ENCODE data around the gene ARID3A.

ARID3A gene

DNA sequence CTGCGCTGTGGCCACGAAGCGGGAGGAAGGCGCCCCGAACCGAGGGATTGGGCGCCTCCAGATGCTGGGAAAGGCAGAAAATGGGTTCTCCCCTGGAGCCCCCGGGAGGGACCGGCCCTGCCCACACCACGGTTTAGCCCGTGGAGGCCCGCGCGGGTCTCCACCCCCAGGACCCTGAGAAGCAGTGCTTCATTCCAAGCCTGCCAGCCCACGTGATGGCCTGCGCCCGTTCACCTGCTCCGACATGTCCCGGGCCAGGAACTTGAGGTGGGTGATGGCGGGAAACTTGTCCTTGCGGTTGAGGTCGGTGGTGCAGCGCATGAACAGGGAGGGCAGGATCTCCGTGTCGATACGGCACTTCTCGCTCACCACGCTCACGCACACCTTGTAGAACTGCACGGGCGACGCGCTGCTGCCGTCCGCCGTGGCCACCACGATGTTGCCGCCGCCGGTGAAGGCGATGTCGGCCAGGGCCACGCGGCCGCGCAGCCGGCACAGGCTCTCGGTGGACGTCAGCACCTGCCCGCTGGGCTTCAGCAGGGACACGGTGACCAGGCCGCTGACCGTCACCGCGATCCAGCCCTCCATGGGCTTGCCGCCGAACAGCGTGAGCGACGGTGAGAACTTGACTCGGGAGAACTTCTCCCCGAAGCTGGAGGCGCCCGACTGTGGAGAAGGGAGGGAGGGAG is 40.2 kb upstream of the ARID3A start:
- Histone ChIP-seq H3K36me3 (ENCODE audit: low read length) (no peaks in the 10 kb centered on the region), H3K4me3 (ENCODE audit: insufficient read depth, low read length, poor library complexity, severe bottlenecking) (no peak overlapping the region), H3K4me2 (ENCODE audit: low read depth, low read length, poor library complexity, severe bottlenecking) (no peak overlapping the region), H3K79me2 (ENCODE audit: insufficient read depth, low read length) (no peaks in the 10 kb centered on the region), H2AFZ (ENCODE audit: low read depth, low read length, severe bottlenecking) (no peak overlapping the region), H3K9ac (ENCODE audit: low read length) (no peak overlapping the region), H4K20me1 (ENCODE audit: low read depth, low read length) (no peaks in the 10 kb centered on the region), H3F3A (ENCODE audit: insufficient read depth) (no peaks in the 10 kb centered on the region), H3K9me3 (ENCODE audit: insufficient read depth, low read length) (no peaks in the 10 kb centered on the region), H3K27me3 (ENCODE audit: low read length) (no peaks in the 10 kb centered on the region), H3K27ac (ENCODE audit: low read depth, low read length) (no peak overlapping the region), H3K9me2 (replicated peaks; ENCODE audit: insufficient read depth, low read length) (no peaks in the 10 kb centered on the region)
- TF ChIP-seq EZH2phosphoT487 (conservative IDR thresholded peaks at IDR 0.05; ENCODE audit: low read length), result no peak
- TF ChIP-seq, protein P1, sequence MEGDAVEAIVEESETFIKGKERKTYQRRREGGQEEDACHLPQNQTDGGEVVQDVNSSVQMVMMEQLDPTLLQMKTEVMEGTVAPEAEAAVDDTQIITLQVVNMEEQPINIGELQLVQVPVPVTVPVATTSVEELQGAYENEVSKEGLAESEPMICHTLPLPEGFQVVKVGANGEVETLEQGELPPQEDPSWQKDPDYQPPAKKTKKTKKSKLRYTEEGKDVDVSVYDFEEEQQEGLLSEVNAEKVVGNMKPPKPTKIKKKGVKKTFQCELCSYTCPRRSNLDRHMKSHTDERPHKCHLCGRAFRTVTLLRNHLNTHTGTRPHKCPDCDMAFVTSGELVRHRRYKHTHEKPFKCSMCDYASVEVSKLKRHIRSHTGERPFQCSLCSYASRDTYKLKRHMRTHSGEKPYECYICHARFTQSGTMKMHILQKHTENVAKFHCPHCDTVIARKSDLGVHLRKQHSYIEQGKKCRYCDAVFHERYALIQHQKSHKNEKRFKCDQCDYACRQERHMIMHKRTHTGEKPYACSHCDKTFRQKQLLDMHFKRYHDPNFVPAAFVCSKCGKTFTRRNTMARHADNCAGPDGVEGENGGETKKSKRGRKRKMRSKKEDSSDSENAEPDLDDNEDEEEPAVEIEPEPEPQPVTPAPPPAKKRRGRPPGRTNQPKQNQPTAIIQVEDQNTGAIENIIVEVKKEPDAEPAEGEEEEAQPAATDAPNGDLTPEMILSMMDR (IDR thresholded peaks at IDR 0.05; ENCODE audit: insufficient read depth, low read length, poor library complexity, severe bottlenecking), result no peak

DNA sequence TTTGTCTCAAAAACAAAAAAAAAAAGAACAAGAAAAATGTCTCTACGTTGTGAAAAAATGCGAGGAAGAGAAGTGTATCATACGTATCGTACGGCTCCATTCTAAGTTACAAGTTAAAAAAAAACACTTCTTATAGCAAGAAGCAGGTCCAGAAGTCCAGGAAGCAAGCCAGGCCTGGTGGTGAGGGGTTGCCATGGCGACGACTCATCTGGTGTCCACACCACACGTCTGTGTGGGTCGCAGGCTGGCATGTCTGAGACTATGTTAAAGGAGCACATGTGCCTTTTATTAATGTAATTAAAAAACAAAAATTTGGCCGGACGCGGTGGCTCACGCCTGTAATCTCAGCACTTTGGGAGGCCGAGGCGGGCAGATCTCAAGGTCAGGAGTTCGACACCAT is 38.8 kb upstream of the ARID3A start:
- peaks cover under 1% of the 10 kb centered on the region; the same call in 1 of the 2 replicates for H3K79me2 ChIP-seq (ENCODE audit: insufficient read depth, low read length)
- no peak overlapping the region for H3K4me3 ChIP-seq (ENCODE audit: insufficient read depth, low read length, poor library complexity, severe bottlenecking)
- H3K9me3 ChIP-seq (ENCODE audit: insufficient read depth, low read length), result no peaks in the 10 kb centered on the region
- no peak for TF ChIP-seq EZH2phosphoT487 (conservative IDR thresholded peaks at IDR 0.05; ENCODE audit: low read length)
- TF ChIP-seq, protein P1 (IDR thresholded peaks at IDR 0.05; ENCODE audit: insufficient read depth, low read length, poor library complexity, severe bottlenecking), result no peak
- H3K27me3 ChIP-seq (ENCODE audit: low read length), result no peaks in the 10 kb centered on the region
- no peaks in the 10 kb centered on the region for H3K9me2 ChIP-seq (replicated peaks; ENCODE audit: insufficient read depth, low read length)
- no peak overlapping the region for H3K27ac ChIP-seq (ENCODE audit: low read depth, low read length)
- H4K20me1 ChIP-seq (ENCODE audit: low read depth, low read length), result no peaks in the 10 kb centered on the region
- H3K36me3 ChIP-seq (ENCODE audit: low read length), result no peaks in the 10 kb centered on the region
- H2AFZ ChIP-seq (ENCODE audit: low read depth, low read length, severe bottlenecking), result no peak overlapping the region
- no peak overlapping the region for H3K4me2 ChIP-seq (ENCODE audit: low read depth, low read length, poor library complexity, severe bottlenecking)
- peaks cover 3% of the 10 kb centered on the region; the same call in 1 of the 2 replicates for H3F3A ChIP-seq (ENCODE audit: insufficient read depth)
- no peak overlapping the region for H3K9ac ChIP-seq (ENCODE audit: low read length)

DNA sequence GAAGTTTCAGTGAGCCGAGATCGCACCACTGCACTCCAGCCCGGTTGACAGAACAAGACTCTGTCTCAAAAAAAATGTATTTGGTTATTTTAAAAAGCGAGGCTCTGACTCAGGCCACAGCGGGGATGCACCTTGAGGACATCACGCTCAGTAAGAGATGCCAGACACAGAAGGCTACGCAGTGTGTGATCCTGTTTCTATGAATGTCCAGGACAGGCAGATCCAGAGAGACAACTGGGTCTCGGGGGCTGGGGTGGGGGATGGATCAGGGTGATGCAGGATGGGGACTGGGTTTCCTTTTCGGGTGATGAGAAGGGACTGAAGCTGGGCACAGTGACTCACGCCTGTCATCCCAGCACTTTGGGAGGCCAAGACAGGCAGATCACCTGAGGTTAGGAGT is 38.2 kb upstream of the ARID3A start:
- Histone ChIP-seq H4K20me1 (ENCODE audit: low read depth, low read length) (no peaks in the 10 kb centered on the region), H3K36me3 (ENCODE audit: low read length) (no peaks in the 10 kb centered on the region)

More for the DNA sequence above, 38.2 kb upstream of the ARID3A start:
- no peaks in the 10 kb centered on the region for H3K9me2 ChIP-seq (replicated peaks; ENCODE audit: insufficient read depth, low read length)
- no peaks in the 10 kb centered on the region for H3K9me3 ChIP-seq (ENCODE audit: insufficient read depth, low read length)
- no peak overlapping the region for H3K9ac ChIP-seq (ENCODE audit: low read length)
- no peak overlapping the region for H3K4me3 ChIP-seq (ENCODE audit: insufficient read depth, low read length, poor library complexity, severe bottlenecking)
- no peak overlapping the region for H2AFZ ChIP-seq (ENCODE audit: low read depth, low read length, severe bottlenecking)
- H3K79me2 ChIP-seq (ENCODE audit: insufficient read depth, low read length), result peaks cover 5% of the 10 kb centered on the region; the same call in 1 of the 2 replicates
- no peaks in the 10 kb centered on the region for H3K27me3 ChIP-seq (ENCODE audit: low read length)
- peaks cover 7% of the 10 kb centered on the region; the same call in 1 of the 2 replicates for H3F3A ChIP-seq (ENCODE audit: insufficient read depth)
- TF ChIP-seq, protein P1 (IDR thresholded peaks at IDR 0.05; ENCODE audit: insufficient read depth, low read length, poor library complexity, severe bottlenecking), result no peak
- TF ChIP-seq EZH2phosphoT487 (conservative IDR thresholded peaks at IDR 0.05; ENCODE audit: low read length), result no peak
- no peak overlapping the region for H3K4me2 ChIP-seq (ENCODE audit: low read depth, low read length, poor library complexity, severe bottlenecking)
- no peak overlapping the region for H3K27ac ChIP-seq (ENCODE audit: low read depth, low read length)
